Skeletal muscle tissue (tissue), 4 donors: ENCODE results near the gene BIRC6. TPM values are rescaled to one million over a fixed set of nuclear protein-coding genes. Genes with fewer than 3 reads are reported as not detected.
"Not testable (repeated sequence)": the region's sequence is repeated elsewhere in the genome, so short reads cannot be mapped to it uniquely, and the experiment has no call there.

Experiments
- H3K27ac ChIP-seq: one replicate; pipeline ENCODE4 v1.7.0; 2013; ENCODE audit warnings: mild to moderate bottlenecking, low read depth, low read length, inconsistent platforms
- H3K27me3 ChIP-seq, 3 donors: one replicate each; pipeline ENCODE4 v1.7.0; 2013; ENCODE audit warnings: low read length in 3 of 3; ENCODE audit not compliant: control insufficient read depth in 3 of 3, insufficient read depth in 3 of 3
- H3K36me3 ChIP-seq, 3 donors: one replicate each; pipeline ENCODE4 v1.7.0; 2013; ENCODE audit warnings: low read length in 3 of 3; ENCODE audit not compliant: control insufficient read depth in 3 of 3, insufficient read depth in 3 of 3
- H3K4me1 ChIP-seq, 3 donors: one replicate each; pipeline ENCODE4 v1.7.0; 2013; ENCODE audit warnings: low read length in 3 of 3, mild to moderate bottlenecking in 3 of 3; ENCODE audit not compliant: control insufficient read depth in 3 of 3, insufficient read depth in 3 of 3
- H3K4me3 ChIP-seq, 3 donors: one replicate each; pipeline ENCODE4 v1.7.0; 2013; ENCODE audit warnings: low read length in 3 of 3
- H3K9ac ChIP-seq, 3 donors: one replicate each; pipeline ENCODE4 v1.7.0; 2013; ENCODE audit warnings: low read length in 3 of 3, mild to moderate bottlenecking in 3 of 3, moderate library complexity in 2 of 3, low read depth in 1 of 3
- H3K9me3 ChIP-seq, 3 donors: one replicate each; pipeline ENCODE4 v1.7.0; 2013; ENCODE audit warnings: low read length in 3 of 3; ENCODE audit not compliant: control insufficient read depth in 3 of 3
- total RNA-seq: library from RNA; depleted of rRNA; stranded (reverse); fragments of >200 nt; gene quantifications from one replicate; pipeline ENCODE4 v1.2.3, GENCODE V29; 2014
- donor health status: Osteomylitis.

Gene BIRC6
- total RNA-seq, 1 donor from 2014 or later = 216 TPM

DNA sequence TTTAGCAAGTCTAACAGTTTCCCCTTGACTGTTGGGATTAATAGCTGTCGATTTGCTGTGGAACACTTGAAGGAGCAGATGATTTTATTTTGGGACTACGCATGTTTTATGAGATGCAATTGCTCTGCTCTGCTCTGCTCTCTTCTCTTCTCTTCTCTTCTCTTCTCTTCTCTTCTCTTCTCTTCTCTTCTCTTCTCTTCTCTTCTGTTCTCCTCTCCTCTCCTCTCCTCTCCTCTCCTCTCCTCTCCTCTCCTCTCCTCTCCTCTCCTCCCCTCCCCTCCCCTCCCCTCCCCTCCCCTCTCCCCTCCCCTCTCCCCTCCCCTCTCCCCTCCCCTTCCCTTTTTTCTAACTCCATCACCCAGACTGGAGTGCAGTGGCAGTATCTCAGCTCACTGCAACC is 104.0 kb downstream of the BIRC6 start:
- not testable (repeated sequence) for H3K4me3 ChIP-seq, H3K9me3 ChIP-seq, H3K9ac ChIP-seq, H3K4me1 ChIP-seq, H3K27me3 ChIP-seq, H3K27ac ChIP-seq
- peaks cover 10 to 14% (median 14%) of the 10 kb centered on the region in 3 donors for H3K36me3 ChIP-seq

GRCh38 chr2:32463110-32463509 is 106.3 kb downstream of the BIRC6 start:
- Histone ChIP-seq H3K27me3 (no peaks in the 10 kb centered on the region), H3K4me1 (no peaks in the 10 kb centered on the region), H3K27ac (no peak overlapping the region), H3K4me3 (no peak overlapping the region), H3K9me3 (no peaks in the 10 kb centered on the region), H3K9ac (no peak overlapping the region), H3K36me3 (peaks cover 10 to 27% (median 27%) of the 10 kb centered on the region in 3 donors)

DNA sequence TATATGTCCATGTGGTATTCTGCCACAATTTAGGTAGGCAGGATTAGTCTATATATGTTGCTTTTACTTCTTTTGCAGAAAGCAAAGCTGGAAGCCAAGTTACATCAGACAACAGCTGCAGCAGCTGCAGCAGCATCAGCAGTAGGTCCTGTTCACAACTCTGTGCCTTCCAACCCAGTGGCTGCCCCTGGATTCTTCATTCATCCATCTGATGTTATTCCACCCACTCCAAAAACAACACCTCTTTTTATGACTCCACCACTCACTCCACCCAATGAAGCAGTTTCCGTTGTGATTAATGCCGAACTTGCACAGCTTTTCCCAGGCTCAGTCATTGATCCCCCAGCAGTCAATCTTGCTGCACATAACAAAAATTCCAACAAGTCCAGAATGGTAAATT is 107.6 kb downstream of the BIRC6 start:
- Histone ChIP-seq H3K4me1 (no peaks in the 10 kb centered on the region), H3K4me3 (no peak overlapping the region), H3K27ac (no peak overlapping the region), H3K9me3 (no peaks in the 10 kb centered on the region), H3K9ac (no peak overlapping the region), H3K36me3 (peaks cover 17 to 39% (median 38%) of the 10 kb centered on the region in 3 donors), H3K27me3 (no peaks in the 10 kb centered on the region)

- Histone ChIP-seq H3K27me3 (no peaks in the 10 kb centered on the region), H3K36me3 (peaks cover 7 to 42% (median 40%) of the 10 kb centered on the region in 3 donors)
Observed at GRCh38 chr2:32472605-32473004, 115.8 kb downstream of the BIRC6 start.

GRCh38 chr2:32474381-32474780 is 117.6 kb downstream of the BIRC6 start:
- no peak overlapping the region for H3K9ac ChIP-seq
- H3K36me3 ChIP-seq = peaks cover 3 to 39% (median 37%) of the 10 kb centered on the region in 3 donors
- no peak overlapping the region for H3K4me3 ChIP-seq
- no peaks in the 10 kb centered on the region for H3K4me1 ChIP-seq
- H3K27me3 ChIP-seq = no peaks in the 10 kb centered on the region
- H3K9me3 ChIP-seq = no peaks in the 10 kb centered on the region
- no peak overlapping the region for H3K27ac ChIP-seq

More at GRCh38 chr2:32472605-32473004, 115.8 kb downstream of the BIRC6 start:
- Histone ChIP-seq H3K27ac (no peak overlapping the region), H3K4me3 (no peak overlapping the region), H3K9ac (no peak overlapping the region), H3K4me1 (no peaks in the 10 kb centered on the region), H3K9me3 (no peaks in the 10 kb centered on the region)

DNA sequence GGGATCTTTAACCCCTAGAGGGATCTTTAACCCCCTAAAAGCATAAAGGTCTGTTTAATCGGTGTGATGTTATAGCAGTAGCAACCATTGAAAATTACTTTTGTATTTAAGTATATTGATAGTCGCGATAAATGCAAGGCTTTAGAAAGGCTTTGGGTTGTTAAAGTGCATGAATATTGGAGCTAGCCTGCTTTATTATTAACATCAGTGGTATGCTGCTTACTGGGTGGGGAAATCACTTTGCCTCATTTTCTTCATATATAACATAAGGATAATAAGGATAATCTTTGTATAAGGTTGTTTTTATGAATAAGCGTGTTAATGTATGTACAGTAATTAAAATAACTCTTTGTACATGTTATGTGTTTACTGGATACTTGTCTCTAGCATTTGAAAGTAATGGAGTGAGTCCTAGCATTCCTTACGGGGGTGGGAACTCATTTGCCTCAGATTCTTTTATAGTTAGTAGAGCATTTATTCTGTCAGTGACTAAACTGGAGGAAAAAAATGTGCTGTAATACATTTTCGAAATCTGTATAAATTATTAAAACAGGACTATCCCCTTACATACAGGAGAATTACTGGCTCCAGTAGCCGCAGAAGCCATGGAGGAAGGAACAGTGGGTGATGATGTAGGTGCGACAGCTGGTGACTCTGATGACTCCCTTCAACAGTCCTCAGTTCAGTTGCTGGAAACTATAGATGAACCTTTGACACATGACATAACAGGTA is 122.2 kb downstream of the BIRC6 start:
- Histone ChIP-seq H3K27me3 (no peaks in the 10 kb centered on the region), H3K4me1 (no peaks in the 10 kb centered on the region), H3K9me3 (no peaks in the 10 kb centered on the region), H3K9ac (no peak overlapping the region), H3K27ac (no peak overlapping the region), H3K4me3 (no peak overlapping the region), H3K36me3 (peaks cover 9 to 42% (median 32%) of the 10 kb centered on the region in 3 donors)

DNA sequence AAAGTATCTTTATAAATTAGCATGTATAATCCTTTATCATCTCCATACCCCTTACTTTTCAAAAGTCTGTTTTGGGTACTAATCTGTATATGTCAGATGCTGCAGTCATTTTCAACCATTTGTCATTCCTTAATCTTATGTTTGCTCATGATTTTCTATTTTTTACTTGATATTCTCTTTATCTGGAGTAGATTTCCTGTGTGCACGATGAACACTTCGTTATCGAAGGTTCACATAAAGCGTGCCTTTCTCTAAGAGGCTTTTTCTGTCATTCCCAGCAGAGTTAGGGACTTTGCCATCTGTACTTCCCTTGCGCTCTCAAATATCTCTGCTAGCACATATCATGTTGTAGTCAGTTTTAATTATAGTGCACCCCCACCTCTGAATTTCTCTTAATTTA is 123.2 kb downstream of the BIRC6 start:
- no peak overlapping the region for H3K4me3 ChIP-seq

DNA sequence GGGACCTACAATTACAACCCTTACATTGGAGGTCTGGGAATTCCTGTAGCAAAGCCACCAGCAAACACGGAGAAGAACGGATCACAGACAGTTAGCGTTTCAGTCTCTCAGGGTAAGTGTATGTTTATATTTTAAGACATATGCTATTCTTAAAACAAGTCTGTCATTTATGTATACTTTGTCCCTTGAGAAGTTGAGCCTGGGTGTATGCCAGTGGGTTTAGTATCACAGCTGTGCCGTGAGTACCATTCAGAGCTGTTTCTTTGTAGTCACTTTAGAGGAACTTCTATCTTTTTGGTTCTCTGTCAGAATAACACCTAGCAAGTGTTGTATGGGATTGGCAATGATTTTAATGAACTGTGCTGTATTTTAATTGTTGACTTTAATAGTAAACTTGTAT is 125.6 kb downstream of the BIRC6 start:
- no peaks in the 10 kb centered on the region for H3K4me1 ChIP-seq
- no peak overlapping the region for H3K27ac ChIP-seq
- H3K4me3 ChIP-seq = no peak overlapping the region
- H3K9me3 ChIP-seq = no peaks in the 10 kb centered on the region
- no peak overlapping the region for H3K9ac ChIP-seq
- H3K36me3 ChIP-seq = peaks cover 19 to 51% (median 40%) of the 10 kb centered on the region in 3 donors
- H3K27me3 ChIP-seq = no peaks in the 10 kb centered on the region

More for the DNA sequence above, 123.2 kb downstream of the BIRC6 start:
- no peaks in the 10 kb centered on the region for H3K9me3 ChIP-seq
- no peak overlapping the region for H3K27ac ChIP-seq
- H3K9ac ChIP-seq = no peak overlapping the region
- peaks cover 9 to 42% (median 32%) of the 10 kb centered on the region in 3 donors for H3K36me3 ChIP-seq
- no peaks in the 10 kb centered on the region for H3K27me3 ChIP-seq
- H3K4me1 ChIP-seq = no peaks in the 10 kb centered on the region

- Histone ChIP-seq H3K36me3 (peaks cover 16 to 41% (median 34%) of the 10 kb centered on the region in 3 donors), H3K9ac (no peak overlapping the region), H3K27me3 (no peaks in the 10 kb centered on the region), H3K27ac (no peak overlapping the region), H3K4me3 (no peak overlapping the region), H3K4me1 (no peaks in the 10 kb centered on the region), H3K9me3 (no peaks in the 10 kb centered on the region)
Observed at GRCh38 chr2:32484937-32485336, 128.1 kb downstream of the BIRC6 start.

- H3K36me3 ChIP-seq = peaks cover 16 to 44% (median 39%) of the 10 kb centered on the region in 3 donors
- H3K9ac ChIP-seq = no peak overlapping the region
- no peak overlapping the region for H3K4me3 ChIP-seq
- no peak overlapping the region for H3K27ac ChIP-seq
- no peaks in the 10 kb centered on the region for H3K9me3 ChIP-seq
- H3K27me3 ChIP-seq = no peaks in the 10 kb centered on the region
- no peaks in the 10 kb centered on the region for H3K4me1 ChIP-seq
Observed at GRCh38 chr2:32485399-32485798, 128.6 kb downstream of the BIRC6 start.
